AG09319 (cell line): ENCODE measurements around the gene RAD51B.

ENCODE experiments used
- DNase-seq: peaks from one replicate; pipeline ENCODE4 v3.0.0-alpha.2; 2010; ENCODE audit warnings: low read depth; ENCODE audit errors: extremely low read depth
- CTCF ChIP-seq: IDR thresholded peaks from 2 replicates; pipeline ENCODE4 v1.5.1; 2011; ENCODE audit warnings: low read depth, mild to moderate bottlenecking, inconsistent platforms, low read length, moderate library complexity

RAD51B gene

GRCh38 chr14:67819563-67820421, at the start of gene RAD51B:
RAD51B (plus strand) TSS chr14:67819779.
- peak; percentile 28 for DNase-seq
- TF ChIP-seq CTCF = no peak

GRCh38 chr14:67773844-67774377, 45.7 kb upstream of the RAD51B start:
- DNase-seq = no peak
- no peak for TF ChIP-seq CTCF

- DNase-seq = no peak
- no peak for TF ChIP-seq CTCF
Measured at GRCh38 chr14:67776653-67777322, 42.8 kb upstream of the RAD51B start.

GRCh38 chr14:67778792-67779191, 40.8 kb upstream of the RAD51B start:
- no peak for DNase-seq
- no peak for TF ChIP-seq CTCF

- no peak for TF ChIP-seq CTCF
- no peak for DNase-seq
Measured at GRCh38 chr14:67782090-67782489, 37.5 kb upstream of the RAD51B start.

GRCh38 chr14:67784244-67784823, 35.2 kb upstream of the RAD51B start:
- no peak for DNase-seq
- TF ChIP-seq CTCF = no peak
